Activated naive CD4-positive, alpha-beta T cell treated with anti-CD3 and anti-CD28 coated beads, Interleukin-2, amount 10 ng/mL, durations not matched to agents 5 hours and 36 hours (primary cell): ENCODE data around the gene AKR1C2. TPM values are rescaled to one million over a fixed set of nuclear protein-coding genes. Genes with fewer than 3 reads are reported as not detected.

ENCODE experiments used
- total RNA-seq, 2 experiments: library from RNA; stranded (reverse); gene quantifications; one replicate each; pipeline ENCODE4 v1.2.3, GENCODE V29; 2021

AKR1C2 gene
- total RNA-seq, result not detected

DNA sequence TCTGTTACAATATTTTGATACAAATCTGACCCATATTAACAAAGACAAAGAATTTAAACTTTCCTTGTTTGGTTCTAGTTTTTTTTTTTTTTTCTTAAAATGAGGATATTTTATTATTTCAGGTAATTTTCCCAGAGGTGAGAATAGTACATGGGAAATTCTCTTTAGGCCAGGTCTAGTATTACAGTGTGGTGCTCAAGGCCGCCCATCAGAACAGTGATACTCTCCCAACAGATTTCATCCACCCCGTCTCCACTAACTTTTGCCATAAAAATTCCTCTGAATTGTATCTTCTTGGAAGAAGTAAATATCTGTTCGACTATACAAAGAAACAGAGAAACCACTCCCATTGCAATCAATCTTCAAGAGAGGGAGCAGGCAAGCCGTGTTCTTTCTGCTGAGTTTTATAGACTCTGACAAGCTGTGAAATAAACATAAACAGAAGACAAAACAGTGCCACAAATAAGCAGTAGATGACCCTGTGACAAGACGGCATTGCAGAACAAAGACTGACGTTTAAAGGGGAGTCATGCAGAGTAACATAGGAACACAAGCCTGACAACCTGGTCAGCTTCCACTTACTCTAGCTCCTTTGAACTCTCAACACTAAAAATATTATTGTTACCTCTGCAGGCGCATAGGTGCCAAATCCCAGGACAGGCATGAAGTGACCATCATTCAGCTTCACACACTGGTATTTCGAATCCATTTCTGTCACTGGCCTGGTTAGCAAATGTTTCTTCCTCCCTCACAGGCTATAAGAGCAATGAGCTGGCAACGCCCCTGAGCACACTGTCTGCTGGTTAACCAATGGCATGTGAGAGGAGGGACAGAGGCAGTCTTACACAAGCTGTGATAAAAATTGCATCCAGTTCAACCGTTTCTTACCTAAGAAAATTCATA lies at the start of gene AKR1C2:
Gene AKR1C2 (minus strand): TSS at position 731 of the 903 bp plus-strand sequence. CDS start 22 bp downstream, at position 709.

DNA sequence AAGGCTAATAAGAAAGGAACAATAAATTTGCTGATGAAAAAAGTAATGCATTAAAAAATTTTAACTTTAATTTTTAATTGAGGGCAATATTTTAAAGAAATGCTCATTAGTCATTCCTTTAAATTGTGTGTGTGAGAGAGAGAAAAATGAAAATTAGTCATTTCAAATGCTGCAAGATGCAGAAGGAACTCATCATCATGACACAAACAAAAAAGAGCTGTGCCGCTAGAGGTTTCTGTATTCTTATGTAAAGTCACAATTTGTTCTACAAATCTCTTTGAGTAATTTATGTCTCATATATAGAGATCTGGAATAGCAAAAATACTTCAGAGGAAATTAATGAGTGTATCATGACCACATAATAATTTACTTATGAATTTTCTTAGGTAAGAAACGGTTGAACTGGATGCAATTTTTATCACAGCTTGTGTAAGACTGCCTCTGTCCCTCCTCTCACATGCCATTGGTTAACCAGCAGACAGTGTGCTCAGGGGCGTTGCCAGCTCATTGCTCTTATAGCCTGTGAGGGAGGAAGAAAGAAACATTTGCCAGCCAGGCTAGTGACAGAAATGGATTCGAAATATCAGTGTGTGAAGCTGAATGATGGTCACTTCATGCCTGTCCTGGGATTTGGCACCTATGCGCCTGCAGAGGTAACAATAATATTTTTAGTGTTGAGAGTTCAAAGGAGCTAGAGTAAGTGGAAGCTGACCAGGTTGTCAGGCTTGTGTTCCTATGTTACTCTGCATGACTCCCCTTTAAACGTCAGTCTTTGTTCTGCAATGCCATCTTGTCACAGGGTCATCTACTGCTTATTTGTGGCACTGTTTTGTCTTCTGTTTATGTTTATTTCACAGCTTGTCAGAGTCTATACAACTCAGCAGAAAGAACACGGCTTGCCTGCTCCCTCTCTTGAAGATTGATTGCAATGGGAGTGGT lies 40.5 kb downstream of the AKR1C2 start, which contains the start of gene AKR1C1:
Gene AKR1C1 (plus strand): TSS at position 540 of the 939 bp plus-strand sequence. CDS start 30 bp downstream, at position 570.

Other genes starting within 250 kb of the AKR1C2 start
- 1 to 10 TPM; 6.1 to 7.3 TPM for gene AKR1E2, start 177.7 kb downstream of the AKR1C2 start, total RNA-seq
- gene AKR1C1, start 40.4 kb downstream of the AKR1C2 start, total RNA-seq, result under 1 TPM; 0.63 to 0.91 TPM
- gene AKR1C3, start 90.6 kb upstream of the AKR1C2 start, total RNA-seq, result 10 to 100 TPM; 11.6 TPM
- gene AKR1C8, start 181.3 kb upstream of the AKR1C2 start, total RNA-seq, result under 1 TPM; 0.53 to 0.91 TPM
- gene AKR1C4, start 193.0 kb upstream of the AKR1C2 start, total RNA-seq, result not detected